HCT116 (cell line): ENCODE measurements around the gene ZYX. TPM values are rescaled to one million over a fixed set of nuclear protein-coding genes. Genes with fewer than 3 reads are reported as not detected.

Source experiments
- ATAC-seq: fragments of 200-7000 bp; cut with Tn5 transposase; 2 replicates; pipeline ENCODE4 v1.9.1; 2020; ENCODE audit warnings: mild to moderate bottlenecking, moderate library complexity
- BruUV-seq: library from RNA; stranded (reverse); fragments of 400-500 nt; replicated peaks from 2 replicates; lab custom pipeline; 2021; lab: Mats Ljungman, UMichigan
- CTCF ChIA-PET: fragments of 300-600 bp; sonication (Branson Sonifier 250); formaldehyde crosslinking; loops from one replicate; lab custom pipeline; 2021; ENCODE audit warnings: antibody characterized with exemption; lab: Charles Lee
- POLR2A ChIA-PET: fragments of 300-600, 350-600 bp; sonication (Branson Sonifier 250); formaldehyde crosslinking; loops from one replicate; lab custom pipeline; 2021; ENCODE audit warnings: antibody characterized with exemption; lab: Charles Lee
- RAD21 ChIA-PET, 2 experiments: fragments of 300-600 bp; sonication (Branson Sonifier 250); formaldehyde crosslinking; loops; one replicate each; lab custom pipeline; 2023; ENCODE audit warnings: low total read pairs in 2 of 2; ENCODE audit not compliant: uncharacterized antibody in 2 of 2, unreplicated experiment in 2 of 2, low non-redundant PET in 1 of 2; lab: Charles Lee
- DNase-seq: peaks from one replicate; pipeline ENCODE4 v3.0.0-alpha.2; 2010; ENCODE audit warnings: low read depth, low spot score
- H2AFZ ChIP-seq: fragments of 200-600 bp; shearing (Covaris generic), sonication (generic); 2 replicates; pipeline ENCODE4 v1.6.1; 2017; ENCODE audit warnings: low read depth, mixed run types, mixed read lengths, antibody characterized with exemption, low read length; ENCODE audit not compliant: poor library complexity, severe bottlenecking
- H3K27ac ChIP-seq: 2 replicates; pipeline ENCODE4 v1.5.1; 2012; ENCODE audit warnings: low read depth, low read length
- H3K27me3 ChIP-seq: fragments of 200-600 bp; sonication (generic); 2 replicates; pipeline ENCODE4 v1.6.1; 2016; ENCODE audit warnings: mixed run types, low read length, mixed read lengths; ENCODE audit not compliant: insufficient read depth
- H3K36me3 ChIP-seq, 2 experiments: fragments of 200-500 bp in 1 of 2; fragments of 200-600 bp in 1 of 2; sonication (Bioruptor generic) in 1 of 2; sonication (generic) in 1 of 2; 2 replicates each; pipeline versions ENCODE4 v1.5.1 to v1.6.1; 2014 to 2016; ENCODE audit warnings: low read length in 2 of 2, inconsistent platforms in 1 of 2, mixed read lengths in 1 of 2, mixed run types in 1 of 2; ENCODE audit not compliant: insufficient read depth in 2 of 2, control insufficient read depth in 1 of 2
- H3K4me1 ChIP-seq, 2 experiments: fragments of 200-600 bp in 1 of 2; sonication (generic) in 1 of 2; 2 replicates each; pipeline versions ENCODE4 v1.5.1 to v1.6.1; 2012 to 2017; ENCODE audit warnings: low read length in 2 of 2, inconsistent platforms in 1 of 2, mild to moderate bottlenecking in 1 of 2, mixed read lengths in 1 of 2, mixed run types in 1 of 2, moderate library complexity in 1 of 2; ENCODE audit not compliant: insufficient read depth in 2 of 2, control insufficient read depth in 1 of 2
- H3K4me2 ChIP-seq: fragments of 200-600 bp; sonication (generic); 2 replicates; pipeline ENCODE4 v1.6.1; 2017; ENCODE audit warnings: mixed run types, low read length, mixed read lengths
- H3K4me3 ChIP-seq, 2 experiments: fragments of 200-600 bp in 1 of 2; sonication (generic) in 1 of 2; replicated peaks in 1 of 2; 2 replicates each; pipeline ENCODE4 v1.5.1; 2011 to 2016; ENCODE audit warnings: low read length in 2 of 2, control low read depth in 1 of 2, low read depth in 1 of 2, mild to moderate bottlenecking in 1 of 2, mixed read lengths in 1 of 2, mixed run types in 1 of 2
- H3K79me2 ChIP-seq: fragments of 200-600 bp; sonication (generic); 2 replicates; pipeline ENCODE4 v1.6.1; 2017; ENCODE audit warnings: mild to moderate bottlenecking, mixed run types, low read length, moderate library complexity, mixed read lengths; ENCODE audit not compliant: insufficient read depth
- H3K9ac ChIP-seq: fragments of 200-600 bp; sonication (generic); 2 replicates; pipeline ENCODE4 v1.6.1; 2016; ENCODE audit warnings: low read length, mixed read lengths
- H3K9me2 ChIP-seq: fragments of 200-600 bp; sonication (generic), shearing (Covaris generic); 2 replicates; pipeline ENCODE4 v1.6.1; 2017; ENCODE audit warnings: mixed run types, mild to moderate bottlenecking, moderate library complexity; ENCODE audit not compliant: insufficient read depth
- H3K9me3 ChIP-seq, 2 experiments: fragments of 200-500 bp in 1 of 2; fragments of 200-600 bp in 1 of 2; sonication (Bioruptor generic) in 1 of 2; sonication (generic) in 1 of 2; 2 replicates each; pipeline ENCODE4 v1.6.1; 2014 to 2017; ENCODE audit warnings: low read length in 2 of 2, mixed read lengths in 2 of 2, inconsistent platforms in 1 of 2, low read depth in 1 of 2, mild to moderate bottlenecking in 1 of 2, mixed run types in 1 of 2, moderate library complexity in 1 of 2; ENCODE audit not compliant: control insufficient read depth in 1 of 2, insufficient read depth in 1 of 2
- H4K20me1 ChIP-seq: fragments of 200-600 bp; sonication (generic), shearing (Covaris generic); 2 replicates; pipeline ENCODE4 v1.6.1; 2017; ENCODE audit warnings: mixed run types, mild to moderate bottlenecking, moderate library complexity; ENCODE audit not compliant: insufficient read depth
- EGR1 ChIP-seq: IDR thresholded peaks from 2 replicates; pipeline ENCODE4 v1.6.1; 2012; ENCODE audit warnings: low read depth
- EZH2 ChIP-seq: fragments of 200-600 bp; sonication (generic); IDR thresholded peaks from 2 replicates; pipeline ENCODE4 v1.6.1; 2017; ENCODE audit warnings: antibody characterized with exemption, mixed run types
- EZH2phosphoT487 ChIP-seq: fragments of 200-600 bp; IDR thresholded peaks from 2 replicates; pipeline ENCODE4 v1.6.1; 2018; ENCODE audit warnings: antibody characterized with exemption, borderline replicate concordance
- JUND ChIP-seq: IDR thresholded peaks from 2 replicates; pipeline ENCODE4 v1.6.1; 2012
- RAD21 ChIP-seq: IDR thresholded peaks from 2 replicates; pipeline ENCODE4 v1.6.1; 2012; ENCODE audit warnings: low read depth, mild to moderate bottlenecking
- YY1 ChIP-seq: IDR thresholded peaks from 2 replicates; pipeline ENCODE4 v1.6.1; 2011; ENCODE audit warnings: low read length, low read depth, moderate library complexity, mild to moderate bottlenecking; ENCODE audit not compliant: insufficient replicate concordance; ENCODE audit errors: extremely low read depth
- intact Hi-C: fragments of 100-400 bp; cut with micrococcal nuclease; formaldehyde crosslinking; loops from 2 replicates; pipeline ENCODE4 v1.10.0; 2022
- total RNA-seq: library from RNA; stranded (reverse); gene quantifications from one replicate; pipeline ENCODE4 v1.2.1, GENCODE V29; 2021; ENCODE audit not compliant: unreplicated experiment

The ZYX gene
- total RNA-seq, 1 experiment from 2014 or later = 144 TPM

DNA sequence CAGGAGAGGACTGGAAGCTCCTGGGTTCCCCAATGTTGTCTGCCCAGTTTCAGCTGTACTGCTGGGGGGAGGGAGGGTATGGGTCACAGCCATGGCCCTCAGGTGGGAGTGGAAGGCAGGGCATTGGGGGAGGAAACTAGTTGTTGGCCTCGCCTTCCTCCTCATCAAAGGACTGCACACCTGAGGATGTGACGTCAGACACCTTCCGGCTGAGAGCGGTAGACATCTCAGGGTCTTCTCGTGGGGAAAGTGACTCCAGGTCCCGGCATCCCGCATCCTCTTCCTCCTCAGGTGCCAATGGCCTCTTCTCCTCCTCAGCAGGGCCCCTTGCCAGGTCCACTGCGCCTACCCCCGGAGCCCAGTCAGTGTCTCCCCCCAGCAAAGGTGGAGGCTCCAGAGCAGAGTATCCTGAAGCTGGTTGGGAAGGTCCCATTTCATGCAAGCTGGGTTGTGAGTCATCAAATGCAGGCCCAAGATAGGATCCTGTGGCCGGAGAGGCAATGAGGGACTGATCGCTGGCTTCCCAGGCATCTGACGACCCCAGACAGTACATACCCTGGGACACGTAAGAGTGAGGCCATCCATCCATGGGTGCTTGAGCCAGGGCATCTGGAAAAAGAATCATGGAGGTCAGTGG, 24.6 kb upstream of the ZYX start:
- BruUV-seq = no TSS peak

DNA sequence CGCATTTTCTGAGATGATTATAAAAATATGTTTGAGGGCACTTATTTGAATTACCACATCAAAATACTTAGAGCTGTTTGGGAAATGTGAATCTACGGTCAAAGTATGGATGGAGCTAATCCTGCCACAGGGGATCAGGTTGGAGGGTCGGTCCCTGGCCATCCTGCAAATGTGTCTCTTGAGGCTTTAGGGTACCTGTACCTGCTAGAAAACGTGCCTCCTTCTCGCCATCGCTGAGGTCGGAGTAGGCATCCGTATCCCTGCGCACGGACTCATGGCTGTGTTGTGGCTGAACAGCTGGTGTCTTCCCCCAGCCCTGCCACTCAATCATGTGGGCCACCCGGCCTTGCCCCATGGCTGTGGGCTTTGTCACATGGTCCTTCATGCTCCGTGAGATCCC, 22.5 kb upstream of the ZYX start:
- DNase-seq (no peak), ATAC-seq (no peak)
- no peak for TF ChIP-seq EZH2phosphoT487
- no peak overlapping the region for H3K4me3 ChIP-seq
- H3K9me2 ChIP-seq = no peaks in the 10 kb centered on the region
- H2AFZ ChIP-seq = no peak overlapping the region
- no peak overlapping the region for H3K4me2 ChIP-seq
- no TSS peak for BruUV-seq
- ChIA-PET POLR2A (no interaction called here), RAD21 (no interaction called here), CTCF (no interaction called here)
- no peak overlapping the region for H3K27ac ChIP-seq
- intact Hi-C loops = no loop called here
- H3K27me3 ChIP-seq = no peaks in the 10 kb centered on the region
- H3K9me3 ChIP-seq = no peaks in the 10 kb centered on the region
- peaks cover 0 to 6% of the 10 kb centered on the region in 2 experiments; a peak in 1 of 4 replicates for H3K4me1 ChIP-seq
- H3K36me3 ChIP-seq = no peaks in the 10 kb centered on the region
- no peak overlapping the region for H3K9ac ChIP-seq
- no peaks in the 10 kb centered on the region for H3K79me2 ChIP-seq
- no peaks in the 10 kb centered on the region for H4K20me1 ChIP-seq

More for the DNA sequence above, 24.6 kb upstream of the ZYX start:
- no peaks in the 10 kb centered on the region for H3K36me3 ChIP-seq
- ATAC-seq (no peak), DNase-seq (no peak)
- H3K27ac ChIP-seq = no peak overlapping the region
- H4K20me1 ChIP-seq = no peaks in the 10 kb centered on the region
- ChIA-PET CTCF (no interaction called here), RAD21 (no interaction called here), POLR2A (no interaction called here)
- TF ChIP-seq YY1 = no peak
- no peak for TF ChIP-seq RAD21
- no peak for TF ChIP-seq EGR1
- TF ChIP-seq EZH2 = no peak
- TF ChIP-seq JUND = no peak
- no peak overlapping the region for H3K4me3 ChIP-seq
- no peaks in the 10 kb centered on the region for H3K79me2 ChIP-seq
- intact Hi-C loops = no loop called here
- H3K27me3 ChIP-seq = no peaks in the 10 kb centered on the region
- no peak overlapping the region for H3K4me2 ChIP-seq
- peaks cover 0 to 2% of the 10 kb centered on the region in 2 experiments; a peak in 1 of 4 replicates for H3K4me1 ChIP-seq
- no peak overlapping the region for H3K9ac ChIP-seq
- no peaks in the 10 kb centered on the region for H3K9me3 ChIP-seq
- no peak overlapping the region for H2AFZ ChIP-seq
- no peaks in the 10 kb centered on the region for H3K9me2 ChIP-seq
